ENCODE measurements around the gene DDX31.

DNA sequence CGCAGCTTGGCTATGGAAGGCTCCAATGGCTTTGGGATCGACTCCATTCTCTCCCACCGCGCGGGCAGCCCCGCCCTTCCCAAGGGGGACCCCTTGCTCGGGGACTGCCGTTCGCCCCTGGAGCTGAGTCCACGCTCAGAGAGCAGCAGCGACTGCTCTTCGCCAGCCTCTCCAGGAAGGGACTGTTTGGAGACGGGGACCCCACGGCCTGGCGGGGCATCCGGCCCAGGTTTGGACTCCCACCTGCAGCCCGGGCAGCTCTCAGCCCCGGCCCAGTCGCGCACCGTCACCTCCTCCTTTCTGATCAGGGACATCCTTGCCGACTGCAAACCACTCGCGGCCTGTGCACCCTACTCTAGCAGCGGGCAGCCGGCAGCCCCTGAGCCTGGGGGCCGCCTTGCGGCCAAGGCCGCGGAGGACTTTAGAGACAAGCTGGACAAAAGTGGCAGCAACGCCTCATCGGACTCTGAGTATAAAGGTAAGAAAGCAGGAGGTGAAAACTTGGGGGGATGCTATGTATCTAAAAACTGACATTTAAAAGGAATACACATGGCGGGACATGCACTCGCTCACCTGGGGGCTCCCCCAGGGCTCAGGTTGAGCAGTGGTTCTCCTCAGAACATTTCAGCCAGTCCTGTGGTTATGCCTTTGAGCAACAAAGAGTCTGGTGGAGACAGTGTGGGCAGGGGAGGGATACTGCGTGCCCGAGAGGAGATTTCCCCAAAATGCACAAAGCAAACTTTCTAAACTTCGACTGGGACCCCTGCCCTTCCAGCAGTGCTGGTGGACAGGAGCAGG lies 86.8 kb downstream of the DDX31 start:
- no peak for TF ChIP-seq POLR2AphosphoS5 (IDR thresholded peaks at IDR 0.05; ENCODE audit: low read depth, low read length)
- no peak for TF ChIP-seq SIN3A (IDR thresholded peaks at IDR 0.05; ENCODE audit: borderline replicate concordance, insufficient read depth, low read length)
